Endothelial cell of umbilical vein (primary cell): Measurements from ENCODE around the gene SMIM38. TPM values are rescaled to one million over a fixed set of nuclear protein-coding genes. Genes with fewer than 3 reads are reported as not detected.

Experiments used
- BruUV-seq: library from RNA; stranded (reverse); fragments of 400-500 nt; replicated peaks from 2 replicates; lab custom pipeline; 2021; lab: Mats Ljungman, UMichigan
- CTCF ChIA-PET: fragments of 300-600, 350-600 bp; sonication (Branson Sonifier 250); formaldehyde crosslinking; loops from one replicate; lab custom pipeline; 2021; ENCODE audit warnings: antibody characterized with exemption, inconsistent platforms; lab: Charles Lee
- POLR2A ChIA-PET: fragments of 300-600, 350-600 bp; sonication (Branson Sonifier 250); formaldehyde crosslinking; loops from one replicate; lab custom pipeline; 2021; ENCODE audit warnings: antibody characterized with exemption, inconsistent platforms; lab: Charles Lee
- DNase-seq: peaks from one replicate; pipeline ENCODE4 v3.0.0-alpha.2; 2011; ENCODE audit warnings: low read depth, low spot score
- FAIRE-seq: peaks from 2 replicates; lab custom pipeline; 2011; peaks lifted over from hg19 to GRCh38; lab: Jason Lieb, UNC
- H2AFZ ChIP-seq: 2 replicates; pipeline ENCODE4 v1.6.0; 2012; ENCODE audit warnings: low read depth, low read length, control low read depth, inconsistent platforms
- H3K27ac ChIP-seq: 2 replicates; pipeline ENCODE4 v1.5.1; 2011; ENCODE audit warnings: low read depth, mild to moderate bottlenecking, control low read depth, low read length, moderate library complexity; ENCODE audit not compliant: insufficient read depth
- H3K27me3 ChIP-seq, 2 experiments: 2 replicates each; pipeline versions ENCODE4 v1.6.0 to v1.6.1; 2011; ENCODE audit warnings: low read length in 2 of 2, mixed read lengths in 1 of 2; ENCODE audit not compliant: control insufficient read depth in 2 of 2, insufficient read depth in 2 of 2
- H3K36me3 ChIP-seq, 2 experiments: 2 replicates in 1 of 2; 3 replicates in 1 of 2; pipeline ENCODE4 v1.5.1; 2011; ENCODE audit warnings: low read length in 2 of 2, mild to moderate bottlenecking in 1 of 2, moderate library complexity in 1 of 2; ENCODE audit not compliant: control insufficient read depth in 2 of 2, insufficient read depth in 2 of 2; ENCODE audit errors: extremely low read depth in 1 of 2
- H3K4me1 ChIP-seq: 3 replicates; pipeline ENCODE4 v1.5.1; 2011; ENCODE audit warnings: mild to moderate bottlenecking, low read length; ENCODE audit not compliant: control insufficient read depth, insufficient read depth; ENCODE audit errors: extremely low read depth
- H3K4me2 ChIP-seq: 2 replicates; pipeline ENCODE4 v1.6.1; 2011; ENCODE audit warnings: low read length, control low read depth, mixed read lengths; ENCODE audit not compliant: insufficient read depth
- H3K4me3 ChIP-seq, 3 experiments: fragments of 200-600 bp in 1 of 3; sonication (generic), shearing (Covaris generic) in 1 of 3; replicated peaks in 1 of 3; 2 replicates each; pipeline ENCODE4 v1.5.1; 2011 to 2016; ENCODE audit warnings: control low read depth in 3 of 3, low read length in 3 of 3, mild to moderate bottlenecking in 2 of 3, inconsistent platforms in 1 of 3, low read depth in 1 of 3, moderate library complexity in 1 of 3; ENCODE audit not compliant: insufficient read depth in 1 of 3
- H3K79me2 ChIP-seq: 2 replicates; pipeline ENCODE4 v1.6.0; 2012; ENCODE audit warnings: low read length, inconsistent platforms; ENCODE audit not compliant: control insufficient read depth, insufficient read depth
- H3K9ac ChIP-seq: replicated peaks from 2 replicates; pipeline ENCODE3; 2011; ENCODE audit warnings: low read length, control low read depth; ENCODE audit not compliant: insufficient read depth; ENCODE audit errors: extremely low read depth
- H3K9me1 ChIP-seq: replicated peaks from 3 replicates; pipeline ENCODE4 v1.6.0; 2011; ENCODE audit warnings: mild to moderate bottlenecking, low read length; ENCODE audit not compliant: control insufficient read depth, insufficient read depth; ENCODE audit errors: extremely low read depth
- H3K9me3 ChIP-seq: replicated peaks from 2 replicates; pipeline ENCODE4 v1.5.1; 2012; ENCODE audit warnings: low read length, inconsistent platforms; ENCODE audit not compliant: control insufficient read depth, insufficient read depth
- H4K20me1 ChIP-seq: replicated peaks from 2 replicates; pipeline ENCODE3; 2011; ENCODE audit warnings: mild to moderate bottlenecking, low read length; ENCODE audit not compliant: control insufficient read depth, insufficient read depth; ENCODE audit errors: extremely low read depth
- CTCF ChIP-seq, 2 donors: IDR thresholded peaks; 1 replicate in 1 of 2; 2 replicates in 1 of 2; pipeline ENCODE4 v1.5.1; 2011; ENCODE audit warnings: low read length in 2 of 2, mild to moderate bottlenecking in 2 of 2, moderate library complexity in 2 of 2, control low read depth in 1 of 2, inconsistent platforms in 1 of 2, low read depth in 1 of 2; ENCODE audit not compliant: insufficient read depth in 1 of 2; ENCODE audit errors: extremely low read depth in 1 of 2
- EZH2 ChIP-seq: IDR thresholded peaks from 2 replicates; pipeline ENCODE4 v1.6.1; 2012; ENCODE audit warnings: borderline replicate concordance, low read depth, mild to moderate bottlenecking, moderate library complexity, low read length, inconsistent platforms; ENCODE audit not compliant: severe bottlenecking
- FOS ChIP-seq: IDR thresholded peaks from 2 replicates; pipeline ENCODE4 v1.6.1; 2011; ENCODE audit warnings: mild to moderate bottlenecking, low read length, moderate library complexity, borderline replicate concordance; ENCODE audit not compliant: insufficient read depth
- GATA2 ChIP-seq: IDR thresholded peaks from 2 replicates; pipeline ENCODE4 v1.7.0; 2011; ENCODE audit warnings: low read depth, mild to moderate bottlenecking, moderate library complexity, mixed read lengths, low read length; ENCODE audit not compliant: insufficient read length, insufficient read depth
- JUN ChIP-seq: IDR thresholded peaks from 2 replicates; pipeline ENCODE4 v1.6.1; 2011; ENCODE audit warnings: borderline replicate concordance, low read depth; ENCODE audit not compliant: insufficient read length, insufficient read depth
- MYC ChIP-seq: IDR thresholded peaks from one replicate; pipeline ENCODE4 v1.6.1; 2011; ENCODE audit warnings: mild to moderate bottlenecking, low read depth, low read length
- POLR2A ChIP-seq: IDR thresholded peaks from 2 replicates; pipeline ENCODE4 v1.6.1; 2012; ENCODE audit warnings: low read depth, mild to moderate bottlenecking, control low read depth, low read length
- POLR2AphosphoS5 ChIP-seq: IDR thresholded peaks from 2 replicates; pipeline ENCODE4 v1.6.1; 2012; ENCODE audit warnings: low read depth, mild to moderate bottlenecking, control low read depth, low read length, moderate library complexity; ENCODE audit not compliant: insufficient read depth
- dilution Hi-C: fragments of 300-500 bp; cut with MboI; formaldehyde crosslinking; loops from one replicate; pipeline ENCODE4 v1.15.0; 2019; ENCODE audit warnings: low sequenced_read_pairs; ENCODE audit not compliant: extremely low pct_ligation_motif_present
- intact Hi-C: fragments of 100-400 bp; cut with micrococcal nuclease; formaldehyde crosslinking; loops from one replicate; pipeline ENCODE4 v1.10.0; 2022
- polyA plus RNA-seq, 4 experiments: library from polyadenylated mRNA; depleted of rRNA in 3 of 4; stranded (reverse) in 3 of 4; unstranded in 1 of 4; fragments of >200 nt; gene quantifications; 2 replicates each; pipeline versions ENCODE4 v1.2.1 to v1.2.3, GENCODE V29; 2011 to 2012; ENCODE audit warnings: missing spikeins in 1 of 4
- total RNA-seq: library from RNA; stranded (reverse); gene quantifications from 2 replicates; pipeline ENCODE4 v1.2.3, GENCODE V29; 2021
- TF ChIP-seq, protein P1 (sequence below): IDR thresholded peaks from 2 replicates; pipeline ENCODE4 v1.6.1; 2011; ENCODE audit not compliant: insufficient read depth, insufficient read length

The SMIM38 gene
- total and polyA plus RNA-seq, 2 donors (not counting 3 experiments of a cell fraction or from before 2014, with no cell fraction given), result 0.03 TPM; not detected in 1

- intact Hi-C loops, result loop anchor here (10.0 kb wide), 1 partner anchor 136 kb away; no protein-coding TSS in a partner anchor
- POLR2A ChIA-PET, result no interaction called here
Measured at GRCh38 chr11:69129053-69129452, 26.7 kb upstream of the SMIM38 start.

DNA sequence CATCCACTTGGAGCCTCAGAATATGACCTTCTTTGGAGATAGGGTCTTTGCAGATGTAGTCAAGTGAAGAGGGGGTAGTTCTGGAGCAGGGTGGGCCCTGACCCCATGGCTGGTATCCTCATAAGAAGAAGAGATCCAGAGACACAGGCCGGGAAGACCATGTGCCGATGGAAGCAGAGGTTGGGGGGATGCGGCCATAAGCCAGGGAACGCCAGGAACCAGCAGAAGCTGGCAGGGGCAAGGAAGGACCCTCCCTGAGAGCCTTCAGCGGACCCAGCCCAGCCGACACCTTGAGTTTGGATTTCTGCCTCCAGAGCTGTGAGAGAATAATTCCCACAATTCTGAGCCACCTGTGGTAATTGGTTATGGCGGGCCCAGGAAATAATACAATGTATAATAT is 26.1 kb upstream of the SMIM38 start:
- FAIRE-seq (no peak), DNase-seq (no peak)
- no peaks in the 10 kb centered on the region for H3K9me1 ChIP-seq
- no peak overlapping the region for H2AFZ ChIP-seq
- no TSS peak for BruUV-seq
- no peak overlapping the region for H3K4me3 ChIP-seq
- intact Hi-C loops (loop anchor here (2.0 to 10.0 kb wide), 2 partner anchors 135 to 367 kb away; no protein-coding TSS in a partner anchor), dilution Hi-C loops (no loop called here)
- H3K4me1 ChIP-seq, result no peaks in the 10 kb centered on the region
- H4K20me1 ChIP-seq, result no peaks in the 10 kb centered on the region
- no peak overlapping the region for H3K4me2 ChIP-seq
- no peaks in the 10 kb centered on the region for H3K79me2 ChIP-seq
- H3K27me3 ChIP-seq, result no peaks in the 10 kb centered on the region
- no peaks in the 10 kb centered on the region for H3K36me3 ChIP-seq
- no peak overlapping the region for H3K27ac ChIP-seq
- H3K9me3 ChIP-seq, result no peaks in the 10 kb centered on the region
- ChIA-PET CTCF (interaction anchor here (1.1 to 4.0 kb wide), 2 partner anchors 28 to 541 kb away, joined by 3 to 46 read pairs; no protein-coding TSS in a partner anchor), POLR2A (no interaction called here)
- no peak overlapping the region for H3K9ac ChIP-seq
- TF ChIP-seq, protein P1, sequence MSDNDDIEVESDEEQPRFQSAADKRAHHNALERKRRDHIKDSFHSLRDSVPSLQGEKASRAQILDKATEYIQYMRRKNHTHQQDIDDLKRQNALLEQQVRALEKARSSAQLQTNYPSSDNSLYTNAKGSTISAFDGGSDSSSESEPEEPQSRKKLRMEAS, result no peak
- TF ChIP-seq POLR2A, result no peak
- TF ChIP-seq EZH2, result no peak
- TF ChIP-seq GATA2, result no peak
- TF ChIP-seq POLR2AphosphoS5, result no peak
- TF ChIP-seq FOS, result no peak
- no peak for TF ChIP-seq JUN
- TF ChIP-seq MYC, result no peak
- TF ChIP-seq CTCF (IDR thresholded peaks at IDR 0.05; ENCODE audit: extremely low read depth in 1 of 2, insufficient read depth in 1 of 2, low read depth in 1 of 2, low read length in 2 of 2), result no peak

More at GRCh38 chr11:69129053-69129452, 26.7 kb upstream of the SMIM38 start:
- DNase-seq (no peak), FAIRE-seq (no peak)
- Histone ChIP-seq H2AFZ (no peak overlapping the region), H3K27me3 (no peaks in the 10 kb centered on the region), H4K20me1 (no peaks in the 10 kb centered on the region), H3K9me3 (no peaks in the 10 kb centered on the region), H3K9me1 (no peaks in the 10 kb centered on the region), H3K9ac (no peak overlapping the region), H3K36me3 (no peaks in the 10 kb centered on the region), H3K79me2 (no peaks in the 10 kb centered on the region), H3K27ac (no peak overlapping the region), H3K4me1 (peaks cover 2% of the 10 kb centered on the region), H3K4me3 (no peak overlapping the region), H3K4me2 (no peak overlapping the region)
- TF ChIP-seq MYC (no peak), EZH2 (no peak), JUN (no peak), POLR2A (no peak)
- TF ChIP-seq, protein P1, result no peak
- BruUV-seq, result no TSS peak
- CTCF ChIA-PET, result interaction anchor here (1.1 kb wide), 1 partner anchor 541 kb away, joined by 3 read pairs; no protein-coding TSS in a partner anchor
- dilution Hi-C loops, result no loop called here
